ENCODE measurements around the gene BLM. TPM values are rescaled to one million over a fixed set of nuclear protein-coding genes. Genes with fewer than 3 reads are reported as not detected.

Gene BLM
- total and polyA plus RNA-seq, 2 of the 4 experiments (the other 2 are of a cell fraction) = 2.5 to 6.5 TPM

DNA sequence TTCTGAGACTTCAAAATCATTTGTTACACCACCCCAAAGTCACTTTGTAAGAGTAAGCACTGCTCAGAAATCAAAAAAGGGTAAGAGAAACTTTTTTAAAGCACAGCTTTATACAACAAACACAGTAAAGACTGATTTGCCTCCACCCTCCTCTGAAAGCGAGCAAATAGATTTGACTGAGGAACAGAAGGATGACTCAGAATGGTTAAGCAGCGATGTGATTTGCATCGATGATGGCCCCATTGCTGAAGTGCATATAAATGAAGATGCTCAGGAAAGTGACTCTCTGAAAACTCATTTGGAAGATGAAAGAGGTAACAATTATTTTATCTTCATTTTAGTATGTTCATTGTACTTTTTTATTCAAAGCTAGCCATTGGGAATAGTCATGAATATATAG is 32.6 kb downstream of the BLM start:
- Histone ChIP-seq H3K4me2 (ENCODE audit: low read depth, low read length) (no peak overlapping the region), H2AK5ac (ENCODE audit: low read depth, low read length) (no peak overlapping the region), H4K5ac (ENCODE audit: low read depth, low read length) (no peak overlapping the region), H3K14ac (replicated peaks; ENCODE audit: low read depth, low read length) (no peak overlapping the region), H3K56ac (ENCODE audit: extremely low read depth, insufficient read depth, low read length) (no peak overlapping the region), H3K27ac (ENCODE audit: insufficient read depth, low read length) (no peak overlapping the region), H2AK9ac (replicated peaks; ENCODE audit: low read depth, low read length, poor library complexity) (no peak overlapping the region), H3K4me3 (ENCODE audit: insufficient read depth, low read depth, low read length) (no peak overlapping the region), H3K4ac (ENCODE audit: low read depth, low read length) (no peak overlapping the region), H3K4me1 (ENCODE audit: control insufficient read depth, insufficient read depth, low read length) (no peaks in the 10 kb centered on the region), H3K9me3 (ENCODE audit: control insufficient read depth, insufficient read depth, low read length) (no peaks in the 10 kb centered on the region), H3K9ac (ENCODE audit: low read depth, low read length) (no peak overlapping the region), H3K23ac (ENCODE audit: low read depth, low read length) (no peak overlapping the region), H2BK15ac (ENCODE audit: low read depth, low read length) (no peak overlapping the region), H4K91ac (ENCODE audit: insufficient read depth, low read depth, low read length) (no peak overlapping the region), H3K9me1 (ENCODE audit: insufficient read depth, low read length) (no peaks in the 10 kb centered on the region; the same call in 1 of the 2 replicates), H3K79me1 (ENCODE audit: low read depth in 1 of 2, low read length in 2 of 2) (peaks cover 3 to 7% of the 10 kb centered on the region in 2 experiments; a peak in 3 of 4 replicates), H3K36me3 (ENCODE audit: control insufficient read depth, insufficient read depth, low read length) (no peaks in the 10 kb centered on the region), H2BK120ac (ENCODE audit: low read depth, low read length) (no peak overlapping the region), H3K27me3 (ENCODE audit: control insufficient read depth, insufficient read depth, low read length) (no peaks in the 10 kb centered on the region), H3K18ac (ENCODE audit: low read depth, low read length) (no peak overlapping the region), H2BK20ac (ENCODE audit: low read depth, low read length) (no peak overlapping the region), H2AFZ (replicated peaks; ENCODE audit: low read length, poor library complexity) (no peak overlapping the region), H4K8ac (ENCODE audit: low read depth in 2 of 2, low read length in 2 of 2) (no peak overlapping the region), H4K20me1 (ENCODE audit: insufficient read depth, low read length) (no peaks in the 10 kb centered on the region), H2BK5ac (ENCODE audit: low read depth, low read length, poor library complexity, severe bottlenecking) (no peak overlapping the region)
- intact Hi-C loops (cut with micrococcal nuclease) = no loop called here
- CTCF ChIA-PET = interaction anchor here (1.0 kb wide), 1 partner anchor 9 kb away, joined by 3 read pairs; no protein-coding TSS in a partner anchor
- in situ Hi-C loops (cut with MboI; ENCODE audit: low sequenced_read_pairs) = no loop called here
- ATAC-seq (ENCODE audit: low read depth) = no peak
- no peak for DNase-seq
- TF ChIP-seq, protein P1, sequence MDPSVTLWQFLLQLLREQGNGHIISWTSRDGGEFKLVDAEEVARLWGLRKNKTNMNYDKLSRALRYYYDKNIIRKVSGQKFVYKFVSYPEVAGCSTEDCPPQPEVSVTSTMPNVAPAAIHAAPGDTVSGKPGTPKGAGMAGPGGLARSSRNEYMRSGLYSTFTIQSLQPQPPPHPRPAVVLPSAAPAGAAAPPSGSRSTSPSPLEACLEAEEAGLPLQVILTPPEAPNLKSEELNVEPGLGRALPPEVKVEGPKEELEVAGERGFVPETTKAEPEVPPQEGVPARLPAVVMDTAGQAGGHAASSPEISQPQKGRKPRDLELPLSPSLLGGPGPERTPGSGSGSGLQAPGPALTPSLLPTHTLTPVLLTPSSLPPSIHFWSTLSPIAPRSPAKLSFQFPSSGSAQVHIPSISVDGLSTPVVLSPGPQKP (IDR thresholded peaks at IDR 0.05; ENCODE audit: borderline replicate concordance, low read depth, low read length) = no peak
- TF ChIP-seq RAD21 (IDR thresholded peaks at IDR 0.05; ENCODE audit: low read length) (no peak), NFE2L2 (IDR thresholded peaks at IDR 0.05; ENCODE audit: low read depth, low read length) (no peak), CHD1 (IDR thresholded peaks at IDR 0.05; ENCODE audit: low read depth, low read length) (no peak), MXI1 (IDR thresholded peaks at IDR 0.05; ENCODE audit: borderline replicate concordance, low read depth, low read length) (no peak), RFX5 (IDR thresholded peaks at IDR 0.05; ENCODE audit: low read depth, low read length) (no peak)
- TF ChIP-seq, protein P2, sequence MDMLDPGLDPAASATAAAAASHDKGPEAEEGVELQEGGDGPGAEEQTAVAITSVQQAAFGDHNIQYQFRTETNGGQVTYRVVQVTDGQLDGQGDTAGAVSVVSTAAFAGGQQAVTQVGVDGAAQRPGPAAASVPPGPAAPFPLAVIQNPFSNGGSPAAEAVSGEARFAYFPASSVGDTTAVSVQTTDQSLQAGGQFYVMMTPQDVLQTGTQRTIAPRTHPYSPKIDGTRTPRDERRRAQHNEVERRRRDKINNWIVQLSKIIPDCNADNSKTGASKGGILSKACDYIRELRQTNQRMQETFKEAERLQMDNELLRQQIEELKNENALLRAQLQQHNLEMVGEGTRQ (IDR thresholded peaks at IDR 0.05; ENCODE audit: low read depth, low read length) = no peak
- POLR2A ChIA-PET (ENCODE audit: unreplicated experiment) = no interaction called here
- WGBS, 2 experiments (ENCODE audit: extremely low coverage in 2 of 2, insufficient read length in 1 of 2) = no CpG with 5 or more reads among the region's 3 CpGs
- dilution Hi-C loops (cut with HindIII; ENCODE audit: low sequenced_read_pairs, unreplicated experiment) = no loop called here
- BruUV-seq (replicated peaks) = no TSS peak
